Spinal cord (tissue), 10 donors: ENCODE measurements around the gene CDC25B. TPM values are rescaled to one million over a fixed set of nuclear protein-coding genes. Genes with fewer than 3 reads are reported as not detected.
"Not testable (repeated sequence)": the region's sequence is repeated elsewhere in the genome, so short reads cannot be mapped to it uniquely, and the experiment has no call there.

Experiments
- DNase-seq, 6 donors: peaks; one replicate each; pipeline versions ENCODE4 v3.0.0 to v3.0.0-alpha.2; 2013 to 2015; ENCODE audit warnings: low spot score in 6 of 6, low read depth in 4 of 6
- H3K27ac ChIP-seq: one replicate; pipeline ENCODE4 v1.5.1; 2013; ENCODE audit warnings: low read depth, low read length, control low read depth
- H3K27me3 ChIP-seq: one replicate; pipeline ENCODE4 v1.6.1; 2013; ENCODE audit warnings: low read length; ENCODE audit not compliant: control insufficient read depth, insufficient read depth
- H3K36me3 ChIP-seq: one replicate; pipeline ENCODE4 v1.6.1; 2013; ENCODE audit warnings: low read length; ENCODE audit not compliant: control insufficient read depth, insufficient read depth
- H3K4me1 ChIP-seq: one replicate; pipeline ENCODE4 v1.6.1; 2013; ENCODE audit warnings: low read length; ENCODE audit not compliant: control insufficient read depth, insufficient read depth
- H3K4me3 ChIP-seq: one replicate; pipeline ENCODE4 v1.5.1; 2013; ENCODE audit warnings: low read depth, low read length, control low read depth
- H3K9me3 ChIP-seq: one replicate; pipeline ENCODE4 v1.6.1; 2013; ENCODE audit warnings: low read length; ENCODE audit not compliant: control insufficient read depth, insufficient read depth
- WGBS: methylation state at CpG from one replicate; pipeline ENCODE4 v1.1.5; 2013; ENCODE audit warnings: missing lambda C conversion rate; ENCODE audit not compliant: insufficient coverage; 5-methylcytosine and 5-hydroxymethylcytosine counted together
- polyA plus RNA-seq, 2 donors: library from polyadenylated mRNA; unstranded; fragments of 120-200 nt; gene quantifications; one replicate each; pipeline ENCODE4 v1.2.1, GENCODE V29; 2013; ENCODE audit not compliant: insufficient read length in 2 of 2
- total RNA-seq, 2 donors: library from RNA; depleted of rRNA in 1 of 2; stranded (reverse); fragments of 120-200 nt in 1 of 2; fragments of >200 nt in 1 of 2; gene quantifications; one replicate each; pipeline versions ENCODE4 v1.2.3 to v1.2.4, GENCODE V29; 2013 to 2014
- donor health status: healthy.

The CDC25B gene
- total and polyA plus RNA-seq, 4 donors: 22.2 to 66.8 (median 46.4) TPM

GRCh38 chr20:3784216-3784853 lies 11.8 kb upstream of the CDC25B start:
- Histone ChIP-seq H3K4me1 (peaks cover 46% of the 10 kb centered on the region), H3K27me3 (no peaks in the 10 kb centered on the region), H3K4me3 (no peak overlapping the region), H3K27ac (no peak overlapping the region), H3K9me3 (no peaks in the 10 kb centered on the region), H3K36me3 (peaks cover 26% of the 10 kb centered on the region)
- 89% methylated on average over 16 of the region's 17 CpGs for WGBS
- no peak for DNase-seq

DNA sequence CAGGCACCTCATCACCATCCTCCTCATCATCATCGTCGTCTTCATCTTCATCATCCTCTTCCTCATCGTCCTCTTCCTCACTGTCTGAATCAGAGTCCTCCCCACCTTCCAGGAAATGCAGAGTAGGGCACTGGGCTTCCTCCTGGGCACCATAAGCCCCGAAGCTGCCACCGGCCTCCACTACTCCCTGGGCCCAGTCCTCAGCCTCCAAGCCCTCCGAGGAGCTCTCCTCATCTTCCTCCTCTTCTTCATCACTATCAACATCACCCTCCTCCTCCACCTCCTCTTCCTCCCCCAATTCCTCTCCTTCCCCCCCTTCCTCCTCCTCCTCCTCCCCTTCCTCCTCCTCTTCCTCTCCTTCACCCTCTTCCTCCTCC lies 11.3 kb upstream of the CDC25B start:
- Histone ChIP-seq H3K36me3 (peaks cover 26% of the 10 kb centered on the region), H3K27me3 (no peaks in the 10 kb centered on the region), H3K4me3 (peak overlapping the region; percentile 27), H3K9me3 (no peaks in the 10 kb centered on the region), H3K4me1 (peaks cover 46% of the 10 kb centered on the region), H3K27ac (no peak overlapping the region)
- 91% methylated on average over 6 of the region's 6 CpGs for WGBS
- DNase-seq: no peak

DNA sequence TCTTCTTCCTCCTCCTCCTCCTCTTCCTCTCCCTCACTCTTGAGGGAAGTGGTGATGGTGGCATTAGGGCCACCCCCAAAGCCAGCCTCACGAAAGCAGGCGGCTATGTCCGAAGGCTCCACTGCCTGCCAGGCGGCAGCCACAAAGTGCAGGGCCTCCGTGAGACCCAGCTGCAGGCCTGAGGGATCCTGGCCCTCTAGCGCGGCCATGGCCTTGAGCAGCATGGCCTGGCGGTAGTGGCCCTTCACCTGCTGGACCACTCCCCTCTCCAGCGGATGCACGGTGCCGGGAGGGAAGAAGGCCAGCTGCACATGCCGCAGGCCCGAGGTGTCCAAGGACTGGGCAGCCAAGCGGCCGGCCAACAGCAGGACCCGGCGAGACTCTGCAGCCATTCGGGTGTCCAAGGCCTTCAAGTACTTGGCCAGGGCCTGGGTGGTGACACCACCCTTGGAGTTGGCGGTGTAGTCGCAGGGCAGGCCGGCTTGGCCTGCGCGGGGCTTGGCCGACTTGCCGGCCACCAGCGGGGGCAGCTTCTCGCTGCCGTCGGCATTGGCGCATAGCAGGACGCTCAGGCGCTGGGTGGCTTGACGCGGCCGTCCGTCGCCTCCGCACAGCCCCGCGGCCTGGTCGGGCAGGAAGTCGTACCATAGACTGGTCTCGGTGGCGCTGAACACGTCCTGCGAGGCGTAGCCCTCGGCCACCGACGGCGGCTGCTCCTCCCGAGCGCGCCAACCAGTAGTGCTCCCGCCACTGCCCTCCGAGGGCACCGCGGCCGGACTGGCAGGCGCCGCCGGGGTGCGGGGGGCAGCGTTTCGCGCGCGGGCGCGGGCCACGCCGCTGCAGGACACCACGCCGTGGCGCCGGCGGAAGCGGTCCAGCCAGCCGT lies 10.6 kb upstream of the CDC25B start:
- WGBS: 23% methylated on average over 79 of the region's 79 CpGs
- Histone ChIP-seq H3K27ac (no peak overlapping the region), H3K27me3 (no peaks in the 10 kb centered on the region), H3K9me3 (no peaks in the 10 kb centered on the region), H3K4me3 (peak overlapping the region; percentile 67), H3K4me1 (peaks cover 46% of the 10 kb centered on the region), H3K36me3 (peaks cover 26% of the 10 kb centered on the region)
- DNase-seq: no peak

GRCh38 chr20:3786126-3786484 lies 10.0 kb upstream of the CDC25B start:
- H3K36me3 ChIP-seq: peaks cover 26% of the 10 kb centered on the region
- peak overlapping the region; percentile 67 for H3K4me3 ChIP-seq
- H3K27me3 ChIP-seq: no peaks in the 10 kb centered on the region
- peaks cover 43% of the 10 kb centered on the region for H3K4me1 ChIP-seq
- DNase-seq: peak in 2 of 6 donors; percentile 74 to 81
- no peaks in the 10 kb centered on the region for H3K9me3 ChIP-seq
- under 1% methylated on average over 35 of the region's 35 CpGs for WGBS
- H3K27ac ChIP-seq: peak overlapping the region; percentile 75

DNA sequence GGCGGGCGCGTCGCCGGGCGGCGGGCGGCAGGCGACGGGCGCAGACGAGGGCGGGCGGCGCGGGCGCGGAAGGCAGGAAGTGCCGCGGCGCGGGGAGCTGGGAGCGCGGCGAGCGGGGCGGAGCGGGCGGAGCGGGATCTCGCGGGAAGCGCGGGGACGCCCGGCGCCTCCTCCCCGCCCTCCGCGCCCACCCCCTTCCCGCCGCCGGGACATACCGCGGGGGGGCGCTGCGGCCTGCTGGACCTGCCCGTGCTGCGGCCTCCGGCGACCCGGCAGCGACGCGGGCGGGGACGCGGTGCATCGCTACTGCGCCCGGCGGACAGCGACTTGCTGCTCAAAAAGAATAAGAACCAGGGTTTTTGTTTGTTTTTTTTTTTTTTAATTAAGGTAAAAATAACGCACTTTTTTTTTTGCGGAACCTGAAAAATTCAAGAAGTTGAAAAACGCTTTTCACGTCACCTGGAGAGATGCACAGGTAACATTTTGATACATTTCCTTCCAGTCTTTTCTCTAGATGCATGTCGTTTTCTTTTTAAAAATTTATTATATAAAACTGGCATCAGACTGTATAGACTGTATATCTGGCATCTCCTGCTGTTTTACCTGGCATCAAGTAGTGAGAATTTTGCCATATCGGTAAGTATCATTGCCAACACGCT lies 9.3 kb upstream of the CDC25B start, which contains the start of gene CENPB:
Gene CENPB (minus strand): TSS at position 76 of the 659 bp plus-strand sequence. CDS start 257 bp downstream, outside the sequence.
- H3K4me3 ChIP-seq: peak within 1 kb of the TSS; percentile 67
- no peaks in the 10 kb centered on the region for H3K27me3 ChIP-seq
- peak in 5 of 6 donors; percentile 77 to 96 (median 83) for DNase-seq
- peak within 1 kb of the TSS; percentile 75 for H3K27ac ChIP-seq
- peaks cover 37% of the 10 kb centered on the region for H3K4me1 ChIP-seq
- WGBS: 0% methylated on average over 55 of the region's 70 CpGs
- no peaks in the 10 kb centered on the region for H3K9me3 ChIP-seq
- peaks cover 26% of the 10 kb centered on the region for H3K36me3 ChIP-seq

GRCh38 chr20:3787324-3788014 lies 8.6 kb upstream of the CDC25B start:
- peaks cover 37% of the 10 kb centered on the region for H3K4me1 ChIP-seq
- peak overlapping the region; percentile 44 for H3K4me3 ChIP-seq
- H3K27ac ChIP-seq: no peak overlapping the region
- no peaks in the 10 kb centered on the region for H3K9me3 ChIP-seq
- no peak for DNase-seq
- H3K36me3 ChIP-seq: peaks cover 26% of the 10 kb centered on the region
- 91% methylated on average over 4 of the region's 5 CpGs for WGBS
- H3K27me3 ChIP-seq: no peaks in the 10 kb centered on the region

- no peak overlapping the region for H3K4me3 ChIP-seq
- H3K27me3 ChIP-seq: no peaks in the 10 kb centered on the region
- H3K9me3 ChIP-seq: no peaks in the 10 kb centered on the region
- no peak overlapping the region for H3K27ac ChIP-seq
- H3K36me3 ChIP-seq: peaks cover 19% of the 10 kb centered on the region
- H3K4me1 ChIP-seq: peaks cover 28% of the 10 kb centered on the region
- no peak for DNase-seq
- WGBS: 58% methylated on average over 4 of the region's 4 CpGs
These were observed 7.4 kb upstream of the CDC25B start for GRCh38 chr20:3788685-3789155.

- Histone ChIP-seq H3K36me3 (peaks cover 14% of the 10 kb centered on the region), H3K4me1 (peaks cover 23% of the 10 kb centered on the region)
- not testable (repeated sequence) for H3K4me3 ChIP-seq, H3K9me3 ChIP-seq, H3K27me3 ChIP-seq, H3K27ac ChIP-seq, DNase-seq
- WGBS: 89% methylated on average over 4 of the region's 4 CpGs
These were observed 6.9 kb upstream of the CDC25B start for GRCh38 chr20:3789201-3789600.

DNA sequence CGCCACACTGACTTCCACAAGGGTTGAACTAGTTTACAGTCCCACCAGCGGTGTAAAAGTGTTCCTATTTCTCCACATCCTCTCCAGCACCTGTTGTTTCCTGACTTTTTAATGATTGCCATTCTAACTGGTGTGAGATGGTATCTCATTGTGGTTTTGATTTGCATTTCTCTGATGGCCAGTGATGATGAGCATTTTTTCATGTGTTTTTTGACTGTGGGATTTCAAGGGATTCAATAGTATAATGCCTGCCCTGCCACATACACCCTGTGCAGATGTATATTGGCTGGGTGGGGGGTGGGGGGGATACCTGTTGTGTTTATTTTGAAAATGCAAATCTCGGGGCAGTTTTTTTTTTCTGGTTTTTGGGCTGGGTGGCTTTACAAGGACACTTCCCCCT lies 1.9 kb upstream of the CDC25B start:
- not testable (repeated sequence) for H3K27me3 ChIP-seq, DNase-seq, H3K36me3 ChIP-seq, H3K9me3 ChIP-seq, H3K4me3 ChIP-seq, H3K27ac ChIP-seq
- peaks cover 42% of the 10 kb centered on the region for H3K4me1 ChIP-seq
- WGBS: no CpG with 5 or more reads among the region's 3 CpGs
